Measurements from ENCODE around the gene STX16. TPM values are rescaled to one million over a fixed set of nuclear protein-coding genes. Genes with fewer than 3 reads are reported as not detected.

The STX16 gene
- polyA plus RNA-seq, 1 experiment, result 39.7 TPM

- peaks cover 25% of the 10 kb centered on the region for H3K36me3 ChIP-seq (ENCODE audit: control insufficient read depth, insufficient read depth, low read length)
- CTCF ChIA-PET, result no interaction called here
- DNase-seq (ENCODE audit: low read depth), result no peak
- no peaks in the 10 kb centered on the region for H3K27me3 ChIP-seq (ENCODE audit: control insufficient read depth, insufficient read depth, low read length)
- TF ChIP-seq CTCF (IDR thresholded peaks at IDR 0.05; ENCODE audit: insufficient read depth, low read depth, low read length), result no peak
- no peak overlapping the region for H3K4me3 ChIP-seq (ENCODE audit: low read depth, low read length)
- POLR2A ChIA-PET, result no interaction called here
Measured at GRCh38 chr20:58699623-58700107, 48.6 kb downstream of the STX16 start.

- ChIA-PET CTCF (interaction anchor here (0.8 kb wide), 1 partner anchor 169 kb away, joined by 3 read pairs; no protein-coding TSS in a partner anchor), POLR2A (no interaction called here)
- Histone ChIP-seq H3K4me3 (ENCODE audit: low read depth, low read length) (no peak overlapping the region), H3K27me3 (ENCODE audit: control insufficient read depth, insufficient read depth, low read length) (no peaks in the 10 kb centered on the region), H3K36me3 (ENCODE audit: control insufficient read depth, insufficient read depth, low read length) (peaks cover 25% of the 10 kb centered on the region)
- TF ChIP-seq CTCF (IDR thresholded peaks at IDR 0.05; ENCODE audit: insufficient read depth, low read depth, low read length), result no peak
- DNase-seq (ENCODE audit: low read depth), result no peak
Measured at GRCh38 chr20:58700121-58700821, 49.2 kb downstream of the STX16 start.

GRCh38 chr20:58700823-58701222 is 49.7 kb downstream of the STX16 start:
- ChIA-PET POLR2A (no interaction called here), CTCF (interaction anchor here (0.8 kb wide), 1 partner anchor 169 kb away, joined by 3 read pairs; no protein-coding TSS in a partner anchor)
- TF ChIP-seq CTCF (IDR thresholded peaks at IDR 0.05; ENCODE audit: insufficient read depth, low read depth, low read length), result no peak
- Histone ChIP-seq H3K36me3 (ENCODE audit: control insufficient read depth, insufficient read depth, low read length) (peaks cover 24% of the 10 kb centered on the region), H3K27me3 (ENCODE audit: control insufficient read depth, insufficient read depth, low read length) (no peaks in the 10 kb centered on the region), H3K4me3 (ENCODE audit: low read depth, low read length) (no peak overlapping the region)
- no peak for DNase-seq (ENCODE audit: low read depth)

- H3K27me3 ChIP-seq (ENCODE audit: control insufficient read depth, insufficient read depth, low read length), result no peaks in the 10 kb centered on the region
- ChIA-PET POLR2A (interaction anchor here (0.6 kb wide), 1 partner anchor 29 kb away, joined by 3 read pairs; no protein-coding TSS in a partner anchor), CTCF (interaction anchor here (0.9 to 1.0 kb wide), 2 partner anchors 9 to 12 kb away, joined by 3 read pairs; no protein-coding TSS in a partner anchor)
- TF ChIP-seq CTCF (IDR thresholded peaks at IDR 0.05; ENCODE audit: insufficient read depth, low read depth, low read length), result no peak
- H3K4me3 ChIP-seq (ENCODE audit: low read depth, low read length), result no peak overlapping the region
- DNase-seq (ENCODE audit: low read depth), result no peak
- peaks cover 17% of the 10 kb centered on the region for H3K36me3 ChIP-seq (ENCODE audit: control insufficient read depth, insufficient read depth, low read length)
Measured at GRCh38 chr20:58701431-58702160, 50.5 kb downstream of the STX16 start.

- no peak for TF ChIP-seq CTCF (IDR thresholded peaks at IDR 0.05; ENCODE audit: insufficient read depth, low read depth, low read length)
- ChIA-PET POLR2A (interaction anchor here (0.6 kb wide), 1 partner anchor 29 kb away, joined by 3 read pairs; no protein-coding TSS in a partner anchor), CTCF (interaction anchor here (0.9 to 1.0 kb wide), 2 partner anchors 9 to 12 kb away, joined by 3 read pairs; no protein-coding TSS in a partner anchor)
- no peak for DNase-seq (ENCODE audit: low read depth)
- Histone ChIP-seq H3K27me3 (ENCODE audit: control insufficient read depth, insufficient read depth, low read length) (no peaks in the 10 kb centered on the region), H3K36me3 (ENCODE audit: control insufficient read depth, insufficient read depth, low read length) (peaks cover 14% of the 10 kb centered on the region), H3K4me3 (ENCODE audit: low read depth, low read length) (no peak overlapping the region)
Measured at GRCh38 chr20:58702161-58702510, 51.1 kb downstream of the STX16 start.

All from BJ (cell line).